Activated T-cell treated with anti-CD3 and anti-CD28 coated beads, Interleukin-2, amount 50 U/mL, for 48 hours (primary cell): ENCODE measurements around the gene KCNK4.

Experiments used
- DNase-seq, 2 experiments: peaks; one replicate each; pipeline ENCODE4 v3.0.0-alpha.2; 2020

KCNK4 gene

GRCh38 chr11:64331569-64332371 is 40.7 kb downstream of the KCNK4 start:
- peak; percentile 89 to 91 for DNase-seq

- DNase-seq: no peak
These were observed 42.5 kb downstream of the KCNK4 start for GRCh38 chr11:64333556-64333955.

- peak; percentile 72 to 77 for DNase-seq
These were observed 43.9 kb downstream of the KCNK4 start for GRCh38 chr11:64334764-64335735.

GRCh38 chr11:64337538-64338249 is 46.6 kb downstream of the KCNK4 start:
- no peak for DNase-seq

- DNase-seq: no peak
These were observed 47.6 kb downstream of the KCNK4 start for GRCh38 chr11:64338716-64339115.

- no peak for DNase-seq
These were observed 48.2 kb downstream of the KCNK4 start for GRCh38 chr11:64339286-64339685.

- DNase-seq: peak; percentile 86 to 88
These were observed 48.8 kb downstream of the KCNK4 start, which contains the start of gene CCDC88B for GRCh38 chr11:64339754-64340408. CCDC88B (plus strand) TSS chr11:64340204; CDS start chr11:64340267, 63 bp downstream.

GRCh38 chr11:64340671-64341335 is 49.7 kb downstream of the KCNK4 start:
- peak; percentile 91 to 92 for DNase-seq

GRCh38 chr11:64341429-64341828 is 50.3 kb downstream of the KCNK4 start:
- no peak for DNase-seq

- DNase-seq: peak; percentile 97 to 98
These were observed 51.0 kb downstream of the KCNK4 start for GRCh38 chr11:64341851-64342791.

- no peak for DNase-seq
These were observed 52.0 kb downstream of the KCNK4 start for GRCh38 chr11:64342869-64343745.

- DNase-seq: no peak
These were observed 52.9 kb downstream of the KCNK4 start for GRCh38 chr11:64343767-64344559.

- no peak for DNase-seq
These were observed 53.7 kb downstream of the KCNK4 start for GRCh38 chr11:64344787-64345186.

GRCh38 chr11:64347193-64347867 is 56.2 kb downstream of the KCNK4 start:
- no peak for DNase-seq

- DNase-seq: no peak
These were observed 57.4 kb downstream of the KCNK4 start for GRCh38 chr11:64348383-64349024.

GRCh38 chr11:64349025-64349387 is 57.9 kb downstream of the KCNK4 start:
- no peak for DNase-seq

- no peak for DNase-seq
These were observed 58.3 kb downstream of the KCNK4 start for GRCh38 chr11:64349404-64349803.
